GM18870 (cell line): Measurements from ENCODE around the gene OR5AR1.
"Not testable (repeated sequence)": the region's sequence is repeated elsewhere in the genome, so short reads cannot be mapped to it uniquely, and the experiment has no call there.

ENCODE experiments used
- ATAC-seq: cut with Tn5 transposase; IDR thresholded peaks from one replicate; pipeline ENCODE4 v1.9.1; 2021; ENCODE audit warnings: moderate library complexity; ENCODE audit not compliant: unreplicated experiment

OR5AR1 gene

GRCh38 chr11:56663386-56663785 is at the start of gene OR5AR1:
TSS of gene OR5AR1 (plus strand) at chr11:56663686. CDS start at chr11:56663686, 0 bp downstream.
- no peak for ATAC-seq

- ATAC-seq = peak; percentile 83
Observed at GRCh38 chr11:56624661-56625110, 38.8 kb upstream of the OR5AR1 start.

DNA sequence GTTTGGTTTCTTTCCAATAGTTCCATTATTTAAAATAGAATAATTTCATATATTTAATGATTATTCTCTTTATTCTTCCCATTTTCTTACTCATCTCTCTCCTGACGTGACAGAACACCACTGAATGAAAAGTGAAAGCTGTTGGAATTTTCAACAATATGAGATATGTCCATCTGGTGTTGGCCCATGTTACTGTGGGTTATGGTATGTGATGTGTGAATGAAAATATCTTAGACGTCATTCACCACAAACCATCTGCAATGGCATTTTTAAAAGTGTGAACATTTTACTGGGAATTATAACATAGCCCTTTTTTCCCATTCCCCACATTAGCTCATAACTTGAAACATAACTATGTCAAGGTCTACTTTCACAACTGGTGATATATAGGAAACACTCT is 37.5 kb upstream of the OR5AR1 start:
- ATAC-seq = no peak

- ATAC-seq = no peak
Observed at GRCh38 chr11:56632329-56632728, 31.2 kb upstream of the OR5AR1 start.

DNA sequence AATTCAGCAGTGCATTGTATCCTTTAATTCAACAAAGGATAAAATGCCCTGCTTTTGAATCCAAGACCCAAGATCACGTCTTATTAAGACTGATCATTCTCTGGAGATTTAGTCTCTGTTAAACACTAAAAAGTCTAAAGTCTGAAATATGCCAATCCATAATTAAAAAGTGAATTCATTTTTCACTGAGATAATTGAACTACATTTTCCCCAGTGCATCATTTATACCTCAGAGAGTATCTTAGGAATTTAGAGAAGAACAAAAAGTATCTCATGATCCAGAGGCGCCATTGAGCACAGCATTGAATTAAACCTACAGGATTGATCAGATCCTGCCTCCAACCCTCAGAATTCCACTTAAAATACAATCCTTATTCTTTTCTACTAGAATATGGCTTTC is 26.6 kb upstream of the OR5AR1 start:
- ATAC-seq = no peak

GRCh38 chr11:56637500-56637899 is 26.0 kb upstream of the OR5AR1 start:
- no peak for ATAC-seq

GRCh38 chr11:56642339-56642738 is 21.1 kb upstream of the OR5AR1 start, which contains the start of gene OR5AP2:
TSS of gene OR5AP2 (minus strand) at chr11:56642439. CDS start at chr11:56642439, 0 bp downstream.
- no peak for ATAC-seq

DNA sequence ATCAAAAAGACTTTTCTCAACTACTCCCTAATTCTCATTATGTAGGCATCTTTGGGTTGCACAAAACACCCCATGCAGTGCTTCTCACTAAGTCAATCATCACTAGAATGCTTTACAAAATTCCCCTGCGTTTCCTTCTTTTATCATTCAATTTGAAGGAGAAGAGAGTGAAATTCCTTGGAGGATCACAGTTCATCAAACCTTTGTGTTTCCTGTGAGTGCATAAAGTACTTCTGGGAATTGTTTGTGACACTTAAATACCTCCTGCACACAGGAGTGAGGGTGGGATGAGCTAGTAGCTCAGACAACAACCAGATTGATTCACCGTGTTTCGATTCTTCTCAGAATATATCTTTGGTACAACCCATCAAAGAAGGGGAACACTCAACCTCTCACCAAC is 3.7 kb upstream of the OR5AR1 start:
- no peak for ATAC-seq

GRCh38 chr11:56670984-56671383 is 7.5 kb downstream of the OR5AR1 start:
- ATAC-seq = no peak

- ATAC-seq = no peak
Observed at GRCh38 chr11:56688554-56689100, 25.1 kb downstream of the OR5AR1 start.

- not testable (repeated sequence) for ATAC-seq
Observed at GRCh38 chr11:56691179-56691578, 27.7 kb downstream of the OR5AR1 start.

- no peak for ATAC-seq
Observed at GRCh38 chr11:56693428-56693827, 29.9 kb downstream of the OR5AR1 start.

DNA sequence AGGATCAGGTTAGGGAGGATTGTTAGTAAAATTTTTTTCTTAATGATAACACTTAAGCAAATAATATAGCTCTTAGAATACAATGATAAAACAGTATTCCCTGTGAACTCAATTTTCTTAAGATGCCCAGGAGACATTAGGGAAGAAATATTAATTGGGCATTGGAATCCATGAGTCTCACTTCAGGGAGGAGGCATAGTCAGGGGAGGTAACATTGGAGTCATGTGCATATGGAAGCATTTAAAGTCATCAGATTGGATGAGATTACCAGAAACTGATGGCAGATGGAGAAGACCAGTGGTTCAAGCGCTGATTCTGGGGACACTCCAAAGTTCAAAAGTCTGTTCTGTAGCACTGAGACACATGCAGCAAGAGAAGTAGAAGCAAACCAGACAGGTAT is 35.3 kb downstream of the OR5AR1 start, which contains the start of gene OR9G1:
OR9G1 (plus strand) TSS at position 301 of the 400 bp plus-strand sequence. CDS start 1,293 bp downstream, outside the sequence.
- ATAC-seq = no peak

DNA sequence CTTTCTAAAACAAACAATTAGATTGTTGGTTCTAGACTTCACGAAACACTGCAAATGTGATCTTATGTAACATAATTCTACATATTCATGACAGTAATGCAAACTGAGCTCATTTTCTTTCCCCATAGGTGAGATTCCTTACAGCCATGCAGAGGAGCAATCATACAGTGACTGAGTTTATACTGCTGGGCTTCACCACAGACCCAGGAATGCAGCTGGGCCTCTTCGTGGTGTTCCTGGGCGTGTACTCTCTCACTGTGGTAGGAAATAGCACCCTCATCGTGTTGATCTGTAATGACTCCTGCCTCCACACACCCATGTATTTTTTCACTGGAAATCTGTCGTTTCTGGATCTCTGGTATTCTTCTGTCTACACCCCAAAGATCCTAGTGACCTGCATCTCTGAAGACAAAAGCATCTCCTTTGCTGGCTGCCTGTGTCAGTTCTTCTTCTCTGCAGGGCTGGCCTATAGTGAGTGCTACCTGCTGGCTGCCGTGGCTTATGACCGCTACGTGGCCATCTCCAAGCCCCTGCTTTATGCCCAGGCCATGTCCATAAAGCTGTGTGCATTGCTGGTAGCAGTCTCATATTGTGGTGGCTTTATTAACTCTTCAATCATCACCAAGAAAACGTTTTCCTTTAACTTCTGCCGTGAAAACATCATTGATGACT is 36.9 kb downstream of the OR5AR1 start:
- ATAC-seq = no peak

DNA sequence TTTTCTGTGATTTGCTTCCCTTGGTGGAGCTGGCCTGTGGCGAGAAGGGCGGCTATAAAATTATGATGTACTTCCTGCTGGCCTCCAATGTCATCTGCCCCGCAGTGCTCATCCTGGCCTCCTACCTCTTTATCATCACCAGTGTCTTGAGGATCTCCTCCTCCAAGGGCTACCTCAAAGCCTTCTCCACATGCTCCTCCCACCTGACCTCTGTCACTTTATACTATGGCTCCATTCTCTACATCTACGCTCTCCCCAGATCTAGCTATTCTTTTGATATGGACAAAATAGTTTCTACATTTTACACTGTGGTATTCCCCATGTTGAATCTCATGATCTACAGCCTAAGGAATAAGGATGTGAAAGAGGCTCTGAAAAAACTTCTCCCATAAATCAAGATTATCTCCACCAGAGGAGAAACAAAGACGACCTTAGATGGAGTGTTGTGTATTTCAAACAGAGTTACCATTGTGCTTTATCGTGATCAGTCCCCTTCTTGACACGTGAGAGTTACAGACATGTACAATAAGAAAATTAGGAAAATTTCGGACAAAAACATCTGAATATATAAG is 37.5 kb downstream of the OR5AR1 start:
- ATAC-seq = no peak

DNA sequence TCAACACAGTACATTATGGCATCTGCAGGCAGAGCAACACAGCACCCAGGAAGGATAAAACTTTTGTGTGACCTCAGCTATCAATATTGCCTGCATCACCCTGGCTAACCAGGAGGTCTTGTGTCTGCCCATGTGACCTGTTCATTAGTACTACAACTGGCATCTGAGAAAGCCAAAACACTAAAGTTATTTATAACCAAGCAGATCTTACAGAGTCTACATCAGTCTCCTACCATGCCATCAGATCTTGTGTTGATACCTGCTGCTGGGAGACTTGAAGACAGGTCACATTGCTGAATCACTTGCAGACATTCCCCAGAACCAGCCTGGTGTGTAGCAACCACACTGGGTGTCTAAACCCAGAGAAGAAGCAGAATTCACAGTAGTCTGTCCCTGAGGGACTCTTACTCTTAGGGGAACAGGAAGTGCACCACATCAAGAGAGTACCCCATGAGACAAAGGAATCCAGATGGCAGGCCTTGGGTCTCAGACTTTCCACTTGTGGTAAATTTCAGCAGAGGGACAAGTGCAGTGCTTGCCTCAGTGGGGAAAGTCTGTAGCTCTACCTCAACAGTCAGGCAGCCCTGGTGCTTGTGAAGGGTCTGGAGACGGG is 42.4 kb downstream of the OR5AR1 start:
- no peak for ATAC-seq

- no peak for ATAC-seq
Observed at GRCh38 chr11:56706486-56706885, 43.0 kb downstream of the OR5AR1 start.

- no peak for ATAC-seq
Observed at GRCh38 chr11:56714206-56714605, 50.7 kb downstream of the OR5AR1 start.
